Measurements from ENCODE around the gene TNFRSF14.

The TNFRSF14 gene

DNA sequence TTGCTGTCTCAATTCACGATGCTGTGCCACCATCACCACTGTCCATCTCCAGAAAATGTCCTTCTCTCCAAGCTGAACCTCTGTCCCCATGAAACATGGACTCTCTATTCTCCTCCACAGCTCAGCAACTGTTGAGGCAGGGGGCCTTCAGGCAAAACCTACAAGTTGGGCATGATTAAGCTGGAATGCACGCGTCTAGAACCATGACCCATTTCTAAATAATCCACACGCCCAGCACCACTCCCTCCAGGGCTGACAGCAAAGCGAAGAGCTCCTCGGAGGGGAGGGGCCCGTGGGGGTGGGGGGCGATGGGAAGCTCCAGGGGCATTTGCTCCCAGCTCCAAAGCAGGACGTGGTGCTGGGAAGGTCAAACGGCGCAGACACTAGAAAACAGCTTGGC, 22.8 kb upstream of the TNFRSF14 start:
- Histone ChIP-seq H3K4me3 (ENCODE audit: low read length in 2 of 2) (no peak overlapping the region), H2BK5ac (ENCODE audit: low read length) (peak overlapping the region; percentile 100), H2BK120ac (ENCODE audit: low read depth, low read length) (peak overlapping the region; percentile 1), H3K4me2 (ENCODE audit: insufficient read depth, low read length, poor library complexity, severe bottlenecking) (no peak overlapping the region), H3K18ac (ENCODE audit: low read length) (peak overlapping the region; percentile 100), H3K9ac (ENCODE audit: low read depth, low read length, poor library complexity) (peak overlapping the region; percentile 32), H3K23ac (ENCODE audit: low read depth, low read length, poor library complexity) (no peak overlapping the region), H3K79me1 (ENCODE audit: low read depth, low read length) (peaks cover 8% of the 10 kb centered on the region), H2BK15ac (ENCODE audit: low read length) (peak overlapping the region; percentile 60), H3K27me3 (ENCODE audit: control insufficient read depth in 3 of 3, insufficient read depth in 3 of 3, low read depth in 1 of 3, low read length in 3 of 3) (peaks cover 0 to 90% (median 6%) of the 10 kb centered on the region in 3 experiments), H2BK12ac (ENCODE audit: low read length) (no peak overlapping the region), H3K14ac (ENCODE audit: low read length) (no peak overlapping the region), H3K36me3 (replicated peaks in 1 of 2; ENCODE audit: control insufficient read depth in 2 of 2, insufficient read depth in 2 of 2, low read length in 2 of 2) (peaks cover 0 to 7% of the 10 kb centered on the region in 2 donors), H4K8ac (ENCODE audit: low read depth, low read length) (no peak overlapping the region), H3K4me1 (ENCODE audit: control insufficient read depth in 2 of 2, insufficient read depth in 1 of 2, low read depth in 1 of 2, low read length in 2 of 2) (peaks cover 40 to 54% of the 10 kb centered on the region in 2 donors), H3K9me3 (replicated peaks in 1 of 2; ENCODE audit: control insufficient read depth in 2 of 2, insufficient read depth in 1 of 2, low read depth in 1 of 2, low read length in 2 of 2) (peaks cover under 1 to 3% of the 10 kb centered on the region in 2 donors), H3K27ac (replicated peaks; ENCODE audit: low read length) (peak overlapping the region; percentile 11), H2AK5ac (ENCODE audit: low read depth, low read length) (peak overlapping the region; percentile 100), H4K91ac (ENCODE audit: low read depth, low read length, poor library complexity) (no peak overlapping the region), H2AFZ (ENCODE audit: low read length) (no peak overlapping the region), H3K4ac (ENCODE audit: low read length) (no peak overlapping the region)
- WGBS, 2 donors (ENCODE audit: extremely low coverage in 2 of 2, insufficient read length in 2 of 2, insufficient replicate concordance in 1 of 2): no CpG with 5 or more reads among the region's 11 CpGs
- DNase-seq (ENCODE audit: low spot score): no peak

DNA sequence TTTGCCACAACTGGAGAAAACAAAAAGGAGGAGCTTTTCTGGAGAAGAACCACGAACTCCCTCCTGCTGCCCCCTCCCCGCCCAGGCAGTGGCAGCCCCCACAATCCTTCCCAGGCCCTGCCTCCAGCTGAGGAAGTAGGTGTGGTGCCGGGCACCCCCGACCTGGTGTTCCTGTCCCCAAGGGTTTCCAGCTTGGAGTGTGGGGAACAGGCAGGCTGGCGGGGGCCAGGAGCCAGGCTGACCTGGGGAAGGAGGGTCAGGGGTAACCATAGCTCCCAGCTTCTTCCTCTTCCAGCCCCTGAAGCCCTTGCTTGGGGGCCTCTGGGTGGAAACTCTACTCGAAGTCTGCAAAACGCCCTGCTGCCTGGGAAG, 21.9 kb upstream of the TNFRSF14 start:
- Histone ChIP-seq H3K4me2 (ENCODE audit: insufficient read depth, low read length, poor library complexity, severe bottlenecking) (no peak overlapping the region), H3K9ac (ENCODE audit: low read depth, low read length, poor library complexity) (peak overlapping the region; percentile 31), H3K18ac (ENCODE audit: low read length) (peak overlapping the region; percentile 99), H3K4ac (ENCODE audit: low read length) (peak overlapping the region; percentile 87), H3K14ac (ENCODE audit: low read length) (peak overlapping the region; percentile 90), H3K4me3 (ENCODE audit: low read length in 2 of 2) (no peak overlapping the region), H2AFZ (ENCODE audit: low read length) (no peak overlapping the region), H3K79me1 (ENCODE audit: low read depth, low read length) (peaks cover 8% of the 10 kb centered on the region), H3K27me3 (ENCODE audit: control insufficient read depth in 3 of 3, insufficient read depth in 3 of 3, low read depth in 1 of 3, low read length in 3 of 3) (peaks cover 0 to 87% (median 6%) of the 10 kb centered on the region in 3 experiments), H3K23ac (ENCODE audit: low read depth, low read length, poor library complexity) (peak overlapping the region; percentile 87), H3K27ac (replicated peaks; ENCODE audit: low read length) (no peak overlapping the region), H2BK5ac (ENCODE audit: low read length) (peak overlapping the region; percentile 100), H4K91ac (ENCODE audit: low read depth, low read length, poor library complexity) (no peak overlapping the region), H3K4me1 (ENCODE audit: control insufficient read depth in 2 of 2, insufficient read depth in 1 of 2, low read depth in 1 of 2, low read length in 2 of 2) (peaks cover 32 to 54% of the 10 kb centered on the region in 2 donors), H3K9me3 (replicated peaks in 1 of 2; ENCODE audit: control insufficient read depth in 2 of 2, insufficient read depth in 1 of 2, low read depth in 1 of 2, low read length in 2 of 2) (peaks cover 4 to 5% of the 10 kb centered on the region in 2 donors), H2AK5ac (ENCODE audit: low read depth, low read length) (peak overlapping the region; percentile 100), H2BK15ac (ENCODE audit: low read length) (peak overlapping the region; percentile 88), H2BK120ac (ENCODE audit: low read depth, low read length) (peak overlapping the region; percentile 84), H2BK12ac (ENCODE audit: low read length) (peak overlapping the region; percentile 99), H3K36me3 (replicated peaks in 1 of 2; ENCODE audit: control insufficient read depth in 2 of 2, insufficient read depth in 2 of 2, low read length in 2 of 2) (no peaks in the 10 kb centered on the region), H4K8ac (ENCODE audit: low read depth, low read length) (peak overlapping the region; percentile 20)
- DNase-seq (ENCODE audit: low spot score): no peak
- no CpG with 5 or more reads among the region's 7 CpGs for WGBS, 2 donors (ENCODE audit: extremely low coverage in 2 of 2, insufficient read length in 2 of 2, insufficient replicate concordance in 1 of 2)

GRCh38 chr1:2534687-2535441, 21.3 kb upstream of the TNFRSF14 start:
- Histone ChIP-seq H3K14ac (ENCODE audit: low read length) (peak overlapping the region; percentile 90), H3K18ac (ENCODE audit: low read length) (peak overlapping the region; percentile 99), H3K9ac (ENCODE audit: low read depth, low read length, poor library complexity) (peak overlapping the region; percentile 31), H2AFZ (ENCODE audit: low read length) (no peak overlapping the region), H3K4ac (ENCODE audit: low read length) (peak overlapping the region; percentile 87), H2BK15ac (ENCODE audit: low read length) (peak overlapping the region; percentile 94), H2BK5ac (ENCODE audit: low read length) (peak overlapping the region; percentile 100), H3K23ac (ENCODE audit: low read depth, low read length, poor library complexity) (peak overlapping the region; percentile 87), H4K91ac (ENCODE audit: low read depth, low read length, poor library complexity) (peak overlapping the region; percentile 82), H3K9me3 (replicated peaks in 1 of 2; ENCODE audit: control insufficient read depth in 2 of 2, insufficient read depth in 1 of 2, low read depth in 1 of 2, low read length in 2 of 2) (peaks cover 4 to 5% of the 10 kb centered on the region in 2 donors), H2BK12ac (ENCODE audit: low read length) (peak overlapping the region; percentile 99), H3K4me1 (ENCODE audit: control insufficient read depth in 2 of 2, insufficient read depth in 1 of 2, low read depth in 1 of 2, low read length in 2 of 2) (peaks cover 32 to 59% of the 10 kb centered on the region in 2 donors), H2BK120ac (ENCODE audit: low read depth, low read length) (peak overlapping the region; percentile 84), H4K8ac (ENCODE audit: low read depth, low read length) (peak overlapping the region; percentile 20), H3K27me3 (ENCODE audit: control insufficient read depth in 3 of 3, insufficient read depth in 3 of 3, low read depth in 1 of 3, low read length in 3 of 3) (peaks cover 0 to 85% (median 6%) of the 10 kb centered on the region in 3 experiments), H3K36me3 (replicated peaks in 1 of 2; ENCODE audit: control insufficient read depth in 2 of 2, insufficient read depth in 2 of 2, low read length in 2 of 2) (no peaks in the 10 kb centered on the region), H3K4me2 (ENCODE audit: insufficient read depth, low read length, poor library complexity, severe bottlenecking) (no peak overlapping the region), H3K79me1 (ENCODE audit: low read depth, low read length) (peaks cover 6% of the 10 kb centered on the region), H3K27ac (replicated peaks; ENCODE audit: low read length) (no peak overlapping the region), H2AK5ac (ENCODE audit: low read depth, low read length) (peak overlapping the region; percentile 100), H3K4me3 (ENCODE audit: low read length in 2 of 2) (no peak overlapping the region)
- DNase-seq (ENCODE audit: low spot score): no peak
- no CpG with 5 or more reads among the region's 18 CpGs for WGBS, 2 donors (ENCODE audit: extremely low coverage in 2 of 2, insufficient read length in 2 of 2, insufficient replicate concordance in 1 of 2)

- Histone ChIP-seq H2AFZ (ENCODE audit: low read length) (no peak overlapping the region), H3K27me3 (ENCODE audit: control insufficient read depth in 3 of 3, insufficient read depth in 3 of 3, low read depth in 1 of 3, low read length in 3 of 3) (peaks cover 0 to 80% (median 6%) of the 10 kb centered on the region in 3 experiments), H3K36me3 (replicated peaks in 1 of 2; ENCODE audit: control insufficient read depth in 2 of 2, insufficient read depth in 2 of 2, low read length in 2 of 2) (no peaks in the 10 kb centered on the region), H2AK5ac (ENCODE audit: low read depth, low read length) (peak overlapping the region; percentile 100), H3K23ac (ENCODE audit: low read depth, low read length, poor library complexity) (peak overlapping the region; percentile 87), H3K79me1 (ENCODE audit: low read depth, low read length) (peaks cover 6% of the 10 kb centered on the region), H4K91ac (ENCODE audit: low read depth, low read length, poor library complexity) (peak overlapping the region; percentile 74), H2BK15ac (ENCODE audit: low read length) (peak overlapping the region; percentile 94), H4K8ac (ENCODE audit: low read depth, low read length) (no peak overlapping the region), H3K4me3 (ENCODE audit: low read length in 2 of 2) (no peak overlapping the region), H3K9me3 (replicated peaks in 1 of 2; ENCODE audit: control insufficient read depth in 2 of 2, insufficient read depth in 1 of 2, low read depth in 1 of 2, low read length in 2 of 2) (peaks cover 4 to 5% of the 10 kb centered on the region in 2 donors), H3K4ac (ENCODE audit: low read length) (peak overlapping the region; percentile 87), H2BK5ac (ENCODE audit: low read length) (peak overlapping the region; percentile 100), H3K14ac (ENCODE audit: low read length) (peak overlapping the region; percentile 66), H3K4me1 (ENCODE audit: control insufficient read depth in 2 of 2, insufficient read depth in 1 of 2, low read depth in 1 of 2, low read length in 2 of 2) (peaks cover 38 to 65% of the 10 kb centered on the region in 2 donors), H2BK120ac (ENCODE audit: low read depth, low read length) (peak overlapping the region; percentile 84), H2BK12ac (ENCODE audit: low read length) (peak overlapping the region; percentile 98), H3K27ac (replicated peaks; ENCODE audit: low read length) (no peak overlapping the region), H3K9ac (ENCODE audit: low read depth, low read length, poor library complexity) (peak overlapping the region; percentile 26), H3K18ac (ENCODE audit: low read length) (peak overlapping the region; percentile 99), H3K4me2 (ENCODE audit: insufficient read depth, low read length, poor library complexity, severe bottlenecking) (no peak overlapping the region)
- WGBS, 2 donors (ENCODE audit: extremely low coverage in 2 of 2, insufficient read length in 2 of 2, insufficient replicate concordance in 1 of 2): no CpG with 5 or more reads among the region's 27 CpGs
- no peak for DNase-seq (ENCODE audit: low spot score)
Measured at GRCh38 chr1:2535455-2535854, 20.7 kb upstream of the TNFRSF14 start.

Measured in neuronal stem cell (in vitro differentiated cells).